ENCODE measurements around the gene CCDC159.

DNA sequence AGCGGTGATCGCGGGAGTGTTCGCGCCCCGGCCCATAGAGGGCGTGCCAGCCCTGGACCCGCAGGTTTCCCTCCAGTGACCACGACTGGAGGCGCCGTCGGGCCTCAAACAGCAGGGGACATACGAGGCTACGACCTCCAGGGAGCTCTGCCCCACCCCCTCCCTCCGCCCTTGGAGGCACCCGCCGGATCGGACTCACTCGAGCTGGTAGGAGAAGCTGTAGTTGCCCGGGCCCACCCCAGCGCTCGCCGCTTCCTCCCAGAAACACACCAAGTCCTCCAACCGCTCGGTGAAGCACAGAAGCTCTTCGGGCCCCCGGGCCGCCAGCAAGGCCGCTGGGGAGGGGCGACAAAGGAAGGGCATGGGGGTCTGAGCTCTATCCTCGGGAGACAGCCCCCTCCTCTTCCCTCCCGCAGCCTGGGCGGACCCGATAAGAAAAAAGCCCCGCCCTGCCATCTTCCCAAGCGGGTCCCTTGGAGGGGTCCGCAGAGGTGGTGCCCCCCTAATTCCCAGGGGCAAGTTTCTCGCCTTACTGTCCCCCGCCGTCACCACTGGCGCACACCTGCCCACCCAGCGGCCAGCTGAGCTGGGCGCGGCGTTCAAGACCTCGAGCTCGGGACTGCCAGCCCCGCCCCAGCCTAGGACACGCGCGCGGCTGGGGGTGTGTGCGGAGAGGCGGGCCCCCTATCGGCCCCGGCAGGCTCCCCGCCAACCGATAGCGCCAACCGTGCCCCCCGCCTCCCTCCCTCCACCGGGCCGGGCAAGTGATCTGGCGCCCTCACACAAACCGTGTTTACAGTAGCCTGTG is 36.8 kb downstream of the CCDC159 start:
- TF ChIP-seq CTCF (IDR thresholded peaks at IDR 0.05; ENCODE audit: low read depth, low read length, poor library complexity, severe bottlenecking) (peak; percentile 82), EZH2phosphoT487 (IDR thresholded peaks at IDR 0.05; ENCODE audit: borderline replicate concordance, low read length) (no peak)
